Chondrocyte (in vitro differentiated cells): Measurements from ENCODE around the gene SLC25A1. TPM values are rescaled to one million over a fixed set of nuclear protein-coding genes. Genes with fewer than 3 reads are reported as not detected.
A peak's percentile ranks its signal among the peaks of the same experiment; 100 is the strongest.

Experiments used
- DNase-seq: peaks from one replicate; pipeline ENCODE4 v3.0.0; 2021; ENCODE audit warnings: mixed read lengths, low spot score
- H3K27ac Mint-ChIP-seq: one replicate; pipeline ENCODE4 v1.8.0; 2021; ENCODE audit warnings: mild to moderate bottlenecking, moderate library complexity, mixed read lengths; ENCODE audit not compliant: unreplicated experiment
- H3K27me3 Mint-ChIP-seq: 2 replicates; pipeline ENCODE4 v1.8.0; 2021; ENCODE audit warnings: low read depth, mixed read lengths
- H3K36me3 Mint-ChIP-seq: 2 replicates; pipeline ENCODE4 v1.8.0; 2021; ENCODE audit warnings: low read depth, mixed read lengths
- H3K4me1 Mint-ChIP-seq: 2 replicates; pipeline ENCODE4 v1.8.0; 2021; ENCODE audit warnings: low read depth, mild to moderate bottlenecking, mixed read lengths
- H3K4me3 Mint-ChIP-seq: one replicate; pipeline ENCODE4 v1.8.0; 2021; ENCODE audit warnings: mild to moderate bottlenecking, moderate library complexity, mixed read lengths; ENCODE audit not compliant: unreplicated experiment
- H3K9me3 Mint-ChIP-seq: 2 replicates; pipeline ENCODE4 v1.8.0; 2021; ENCODE audit warnings: low read depth, mixed read lengths
- CTCF ChIP-seq: fragments of 200-600 bp; sonication (generic); IDR thresholded peaks from 2 replicates; pipeline ENCODE4 v1.5.0; 2021; ENCODE audit warnings: antibody characterized with exemption, mild to moderate bottlenecking, moderate library complexity
- total RNA-seq: library from RNA; stranded (reverse); gene quantifications from 3 replicates; pipeline ENCODE4 v1.2.1, GENCODE V29; 2021

Gene SLC25A1
- total RNA-seq, 1 donor from 2014 or later: 107 TPM

- Mint-ChIP-seq H3K27me3 (no peaks in the 10 kb centered on the region), H3K27ac (peak overlapping the region; percentile 59), H3K4me1 (peaks cover 17% of the 10 kb centered on the region), H3K36me3 (peaks cover 2% of the 10 kb centered on the region), H3K4me3 (no peak overlapping the region), H3K9me3 (no peaks in the 10 kb centered on the region)
- no peak for DNase-seq
- no peak for TF ChIP-seq CTCF
These were observed 3.4 kb upstream of the SLC25A1 start for GRCh38 chr22:19181786-19182471.

GRCh38 chr22:19180740-19181410, 2.3 kb upstream of the SLC25A1 start:
- no peak for TF ChIP-seq CTCF

GRCh38 chr22:19180234-19180633, 1.7 kb upstream of the SLC25A1 start:
- H3K9me3 Mint-ChIP-seq: no peaks in the 10 kb centered on the region
- no peak for TF ChIP-seq CTCF
- H3K27ac Mint-ChIP-seq: no peak overlapping the region
- peaks cover 29% of the 10 kb centered on the region for H3K4me1 Mint-ChIP-seq
- no peak overlapping the region for H3K4me3 Mint-ChIP-seq
- no peaks in the 10 kb centered on the region for H3K27me3 Mint-ChIP-seq
- DNase-seq: peak; percentile 90
- H3K36me3 Mint-ChIP-seq: peaks cover 3% of the 10 kb centered on the region

More at GRCh38 chr22:19180740-19181410, 2.3 kb upstream of the SLC25A1 start:
- Mint-ChIP-seq H3K4me3 (no peak overlapping the region), H3K4me1 (peaks cover 25% of the 10 kb centered on the region), H3K27ac (no peak overlapping the region), H3K27me3 (no peaks in the 10 kb centered on the region), H3K36me3 (peaks cover 2% of the 10 kb centered on the region), H3K9me3 (no peaks in the 10 kb centered on the region)
- DNase-seq: no peak

- H3K27ac Mint-ChIP-seq: peak overlapping the region; percentile 83
- peak; percentile 93 for DNase-seq
- TF ChIP-seq CTCF: peak; percentile 88
- no peaks in the 10 kb centered on the region for H3K27me3 Mint-ChIP-seq
- peaks cover 1% of the 10 kb centered on the region for H3K36me3 Mint-ChIP-seq
- peak overlapping the region; percentile 69 for H3K4me3 Mint-ChIP-seq
- peaks cover 32% of the 10 kb centered on the region for H3K4me1 Mint-ChIP-seq
- H3K9me3 Mint-ChIP-seq: no peaks in the 10 kb centered on the region
These were observed 1.0 kb upstream of the SLC25A1 start for GRCh38 chr22:19179497-19180048.

- H3K9me3 Mint-ChIP-seq: no peaks in the 10 kb centered on the region
- H3K27me3 Mint-ChIP-seq: no peaks in the 10 kb centered on the region
- TF ChIP-seq CTCF: peak; percentile 15
- peak; percentile 85 for DNase-seq
- peaks cover 1% of the 10 kb centered on the region for H3K36me3 Mint-ChIP-seq
- H3K27ac Mint-ChIP-seq: no peak overlapping the region
- peaks cover 45% of the 10 kb centered on the region for H3K4me1 Mint-ChIP-seq
- H3K4me3 Mint-ChIP-seq: peak overlapping the region; percentile 72
These were observed 375 bp downstream of the SLC25A1 start for GRCh38 chr22:19178065-19178656.
